HG02884 (cell line): ENCODE data around the gene XRRA1.
"Not testable (repeated sequence)": the region's sequence is repeated elsewhere in the genome, so short reads cannot be mapped to it uniquely, and the experiment has no call there.

ENCODE experiments used
- ATAC-seq: cut with Tn5 transposase; IDR thresholded peaks from one replicate; pipeline ENCODE4 v1.9.1; 2021; ENCODE audit warnings: mild to moderate bottlenecking, moderate library complexity; ENCODE audit not compliant: unreplicated experiment

XRRA1 gene

GRCh38 chr11:74905326-74905725, 43.6 kb downstream of the XRRA1 start:
- ATAC-seq, result no peak

- no peak for ATAC-seq
Measured at GRCh38 chr11:74902342-74902741, 46.5 kb downstream of the XRRA1 start.

- ATAC-seq, result no peak
Measured at GRCh38 chr11:74896311-74896710, 52.6 kb downstream of the XRRA1 start.

- ATAC-seq, result no peak
Measured at GRCh38 chr11:74895340-74896116, 53.4 kb downstream of the XRRA1 start.

- ATAC-seq, result not testable (repeated sequence)
Measured at GRCh38 chr11:74893015-74893414, 55.9 kb downstream of the XRRA1 start.

- ATAC-seq, result no peak
Measured at GRCh38 chr11:74877132-74877531, 71.8 kb downstream of the XRRA1 start.

- no peak for ATAC-seq
Measured at GRCh38 chr11:74871037-74871436, 77.9 kb downstream of the XRRA1 start.

GRCh38 chr11:74870485-74870884, 78.4 kb downstream of the XRRA1 start:
- ATAC-seq, result no peak

- ATAC-seq, result no peak
Measured at GRCh38 chr11:74866557-74866956, 82.3 kb downstream of the XRRA1 start.

GRCh38 chr11:74863410-74863809, 85.5 kb downstream of the XRRA1 start:
- ATAC-seq, result no peak

GRCh38 chr11:74860743-74861142, 88.1 kb downstream of the XRRA1 start:
- ATAC-seq, result no peak

- ATAC-seq, result no peak
Measured at GRCh38 chr11:74853223-74853622, 95.7 kb downstream of the XRRA1 start.

- ATAC-seq, result no peak
Measured at GRCh38 chr11:74849525-74850391, 99.1 kb downstream of the XRRA1 start.

GRCh38 chr11:74847895-74848294, 101.0 kb downstream of the XRRA1 start:
- ATAC-seq, result no peak

- no peak for ATAC-seq
Measured at GRCh38 chr11:74847395-74847794, 101.5 kb downstream of the XRRA1 start.

GRCh38 chr11:74846770-74847169, 102.1 kb downstream of the XRRA1 start:
- no peak for ATAC-seq

- no peak for ATAC-seq
Measured at GRCh38 chr11:74845978-74846517, 102.8 kb downstream of the XRRA1 start.

GRCh38 chr11:74844865-74845264, 104.0 kb downstream of the XRRA1 start:
- ATAC-seq, result no peak

- no peak for ATAC-seq
Measured at GRCh38 chr11:74844072-74844471, 104.8 kb downstream of the XRRA1 start.

- no peak for ATAC-seq
Measured at GRCh38 chr11:74842967-74843366, 105.9 kb downstream of the XRRA1 start.

- ATAC-seq, result no peak
Measured at GRCh38 chr11:74840486-74840885, 108.4 kb downstream of the XRRA1 start.

- no peak for ATAC-seq
Measured at GRCh38 chr11:74839971-74840370, 108.9 kb downstream of the XRRA1 start.
